H1 (cell line): ENCODE results near the gene SYT14. TPM values are rescaled to one million over a fixed set of nuclear protein-coding genes. Genes with fewer than 3 reads are reported as not detected.

ENCODE experiments used
- CTCF ChIA-PET: fragments of 300-600 bp; sonication (Branson Sonifier 250); formaldehyde crosslinking; loops from one replicate; lab custom pipeline; 2021; ENCODE audit not compliant: partially characterized antibody; lab: Charles Lee
- POLR2A ChIA-PET: fragments of 300-600 bp; sonication (Branson Sonifier 250); formaldehyde crosslinking; loops from one replicate; lab custom pipeline; 2021; ENCODE audit warnings: inconsistent platforms; ENCODE audit not compliant: partially characterized antibody; lab: Charles Lee
- DNase-seq, 2 experiments: peaks; one replicate each; pipeline versions ENCODE4 v3.0.0 to v3.0.0-alpha.2; 2010 to 2022; ENCODE audit warnings: low spot score in 2 of 2, low read depth in 1 of 2, mixed read lengths in 1 of 2
- FAIRE-seq: peaks from 2 replicates; lab custom pipeline; 2011; peaks lifted over from hg19 to GRCh38; lab: Jason Lieb, UNC
- H2AFZ ChIP-seq: 2 replicates; pipeline ENCODE4 v1.8.1; 2012; ENCODE audit warnings: low read length, inconsistent platforms
- H2AK5ac ChIP-seq: 2 replicates; pipeline ENCODE4 v1.6.1; 2013; ENCODE audit warnings: low read depth, low read length
- H2BK120ac ChIP-seq: replicated peaks from 2 replicates; pipeline ENCODE3; 2013; ENCODE audit warnings: low read depth, low read length, inconsistent platforms
- H2BK12ac ChIP-seq: 2 replicates; pipeline ENCODE4 v1.6.1; 2013; ENCODE audit warnings: low read depth, low read length
- H2BK15ac ChIP-seq: 2 replicates; pipeline ENCODE4 v1.6.1; 2013; ENCODE audit warnings: low read length
- H2BK20ac ChIP-seq: 2 replicates; pipeline ENCODE4 v1.6.1; 2013; ENCODE audit warnings: low read length
- H2BK5ac ChIP-seq: 2 replicates; pipeline ENCODE4 v1.6.1; 2013; ENCODE audit warnings: low read depth, low read length
- H3K14ac ChIP-seq: 2 replicates; pipeline ENCODE4 v1.6.1; 2013; ENCODE audit warnings: inconsistent platforms; ENCODE audit not compliant: insufficient read length
- H3K18ac ChIP-seq: 2 replicates; pipeline ENCODE4 v1.6.1; 2013; ENCODE audit warnings: low read length; ENCODE audit errors: extremely low read depth
- H3K23ac ChIP-seq: 2 replicates; pipeline ENCODE4 v1.6.1; 2013; ENCODE audit warnings: inconsistent platforms; ENCODE audit not compliant: insufficient read length
- H3K23me2 ChIP-seq: 2 replicates; pipeline ENCODE4 v1.6.1; 2013; ENCODE audit warnings: low read depth, low read length
- H3K27ac ChIP-seq: 2 replicates; pipeline ENCODE4 v1.6.1; 2011; ENCODE audit warnings: low read depth, low read length, inconsistent platforms
- H3K27me3 ChIP-seq, 4 experiments: replicated peaks in 1 of 4; 1 replicate in 1 of 4; 2 replicates in 3 of 4; pipeline versions ENCODE4 v1.6.1 to v1.8.1; 2011 to 2013; ENCODE audit warnings: low read length in 3 of 4, mild to moderate bottlenecking in 3 of 4, inconsistent platforms in 2 of 4, mixed read lengths in 2 of 4, moderate library complexity in 1 of 4; ENCODE audit not compliant: control insufficient read depth in 3 of 4, insufficient read depth in 3 of 4; ENCODE audit errors: extremely low read depth in 1 of 4
- H3K36me3 ChIP-seq, 4 experiments: 2 replicates each; pipeline versions ENCODE4 v1.6.1 to v1.8.1; 2011 to 2013; ENCODE audit warnings: mild to moderate bottlenecking in 4 of 4, low read length in 3 of 4, moderate library complexity in 2 of 4, control low read depth in 1 of 4, inconsistent platforms in 1 of 4; ENCODE audit not compliant: insufficient read depth in 4 of 4, control insufficient read depth in 2 of 4
- H3K4ac ChIP-seq: replicated peaks from 2 replicates; pipeline ENCODE3; 2013; ENCODE audit warnings: low read length, low read depth, mixed read lengths, inconsistent platforms; ENCODE audit not compliant: insufficient read length
- H3K4me1 ChIP-seq, 4 experiments: replicated peaks in 1 of 4; 1 replicate in 1 of 4; 2 replicates in 3 of 4; pipeline versions ENCODE4 v1.6.1 to v1.8.1; 2011 to 2013; ENCODE audit warnings: low read length in 3 of 4, inconsistent platforms in 2 of 4, mixed read lengths in 1 of 4; ENCODE audit not compliant: insufficient read depth in 4 of 4, control insufficient read depth in 3 of 4
- H3K4me2 ChIP-seq, 2 experiments: 2 replicates each; pipeline versions ENCODE4 v1.6.1 to v1.8.1; 2011 to 2013; ENCODE audit warnings: low read depth in 2 of 2, low read length in 2 of 2, control low read depth in 1 of 2, inconsistent platforms in 1 of 2, mild to moderate bottlenecking in 1 of 2; ENCODE audit not compliant: insufficient read depth in 1 of 2
- H3K4me3 ChIP-seq, 4 experiments: fragments of 200-600, 300-600 bp in 1 of 4; sonication (generic), shearing (Covaris generic), sonication (Bioruptor Twin) in 1 of 4; 2 replicates each; pipeline versions ENCODE4 v1.5.1 to v1.8.1; 2011 to 2016; ENCODE audit warnings: low read length in 4 of 4, low read depth in 3 of 4, control low read depth in 2 of 4, inconsistent platforms in 2 of 4, mild to moderate bottlenecking in 2 of 4, mixed read lengths in 1 of 4, moderate library complexity in 1 of 4; ENCODE audit not compliant: insufficient read depth in 2 of 4; ENCODE audit errors: extremely low read depth in 1 of 4
- H3K56ac ChIP-seq: replicated peaks from 2 replicates; pipeline ENCODE3; 2013; ENCODE audit warnings: low read depth, mild to moderate bottlenecking, mixed read lengths, low read length, inconsistent platforms; ENCODE audit not compliant: insufficient read length
- H3K79me1 ChIP-seq: 2 replicates; pipeline ENCODE4 v1.6.1; 2013; ENCODE audit warnings: low read depth, low read length, control low read depth
- H3K79me2 ChIP-seq, 2 experiments: 2 replicates each; pipeline versions ENCODE4 v1.6.1 to v1.8.1; 2012 to 2013; ENCODE audit warnings: low read length in 2 of 2, mild to moderate bottlenecking in 2 of 2, inconsistent platforms in 1 of 2; ENCODE audit not compliant: insufficient read depth in 2 of 2, control insufficient read depth in 1 of 2
- H3K9ac ChIP-seq, 4 experiments: replicated peaks in 1 of 4; 1 replicate in 1 of 4; 2 replicates in 3 of 4; pipeline versions ENCODE4 v1.6.1 to v1.8.1; 2011 to 2013; ENCODE audit warnings: low read depth in 3 of 4, low read length in 3 of 4, control low read depth in 2 of 4, mild to moderate bottlenecking in 2 of 4, moderate library complexity in 2 of 4, inconsistent platforms in 1 of 4; ENCODE audit errors: extremely low read depth in 1 of 4
- H3K9me3 ChIP-seq, 2 experiments: 2 replicates each; pipeline versions ENCODE4 v1.6.1 to v1.8.1; 2012 to 2013; ENCODE audit warnings: mild to moderate bottlenecking in 2 of 2, moderate library complexity in 2 of 2, control low read depth in 1 of 2, inconsistent platforms in 1 of 2, low read depth in 1 of 2, low read length in 1 of 2, mixed read lengths in 1 of 2; ENCODE audit not compliant: insufficient read depth in 2 of 2
- H4K20me1 ChIP-seq, 2 experiments: replicated peaks in 1 of 2; 2 replicates each; pipeline versions ENCODE3 to v1.8.1; 2011 to 2013; ENCODE audit warnings: inconsistent platforms in 2 of 2, low read length in 2 of 2, mild to moderate bottlenecking in 1 of 2; ENCODE audit not compliant: insufficient read depth in 2 of 2, control insufficient read depth in 1 of 2
- H4K5ac ChIP-seq: 2 replicates; pipeline ENCODE4 v1.6.1; 2013; ENCODE audit warnings: low read length, low read depth, mixed read lengths, inconsistent platforms; ENCODE audit not compliant: insufficient read length
- H4K8ac ChIP-seq: 2 replicates; pipeline ENCODE4 v1.8.0; 2013; ENCODE audit warnings: mild to moderate bottlenecking, moderate library complexity, low read length, inconsistent platforms; ENCODE audit not compliant: insufficient read depth; ENCODE audit errors: extremely low read depth
- H4K91ac ChIP-seq: replicated peaks from 2 replicates; pipeline ENCODE3; 2013; ENCODE audit warnings: low read length, mixed read lengths, inconsistent platforms; ENCODE audit not compliant: insufficient read length
- KDM5A ChIP-seq: fragments of 200-600 bp; IDR thresholded peaks from 2 replicates; pipeline ENCODE4 v1.7.1; 2012; ENCODE audit warnings: mild to moderate bottlenecking, low read length, inconsistent platforms, mixed read lengths
- SAP30 ChIP-seq: fragments of 300-600 bp; sonication (generic); IDR thresholded peaks from 2 replicates; pipeline ENCODE4 v1.7.1; 2012; ENCODE audit warnings: low read length, moderate library complexity, mild to moderate bottlenecking, inconsistent platforms; ENCODE audit not compliant: insufficient read depth, insufficient replicate concordance
- SRF ChIP-seq: IDR thresholded peaks from 2 replicates; pipeline ENCODE4 v1.6.1; 2011; ENCODE audit warnings: mild to moderate bottlenecking, low read depth, low read length, moderate library complexity
- ZNF274 ChIP-seq: IDR thresholded peaks from 2 replicates; pipeline ENCODE4 v1.7.0; 2012; ENCODE audit warnings: low read length, borderline replicate concordance; ENCODE audit errors: extremely low read depth
- WGBS, 2 experiments: shearing (Covaris generic) in 1 of 2; methylation state at CpG; one replicate each; pipeline versions ENCODE4 v1.1.6 to v1.1.7; 2013 to 2015; ENCODE audit warnings: low lambda C conversion rate in 2 of 2, mixed read lengths in 2 of 2, inconsistent platforms in 1 of 2, low coverage in 1 of 2, missing lambda C conversion rate in 1 of 2; ENCODE audit not compliant: insufficient replicate concordance in 2 of 2, insufficient coverage in 1 of 2, insufficient read length in 1 of 2; ENCODE audit errors: extremely low coverage in 1 of 2, missing lambda C conversion rate in 1 of 2; 5-methylcytosine and 5-hydroxymethylcytosine counted together
- polyA plus RNA-seq, 7 experiments: library from polyadenylated mRNA; depleted of rRNA in 3 of 7; stranded (reverse) in 5 of 7; unstranded in 2 of 7; fragments of >200 nt in 5 of 7; fragments of 200-250 nt in 2 of 7; gene quantifications; 1 replicate in 5 of 7; 2 replicates in 1 of 7; 4 replicates in 1 of 7; pipeline versions ENCODE4 v1.2.1 to v1.2.3, GENCODE V29; 2011 to 2013; ENCODE audit warnings: missing spikeins in 2 of 7, mixed read lengths in 2 of 7
- total RNA-seq: library from RNA; stranded (reverse); fragmentation: NEBNext Ultra II Directional; extraction: Animal tissue kit (Norgen Biotek cat#: 25700); gene quantifications from 2 replicates; pipeline ENCODE4 v1.2.1, GENCODE V29; 2021

The SYT14 gene
- total and polyA plus RNA-seq, 2 of the 8 experiments (the other 6 are each of a cell fraction or from before 2014, with no cell fraction given), result 2.3 to 18.4 TPM

DNA sequence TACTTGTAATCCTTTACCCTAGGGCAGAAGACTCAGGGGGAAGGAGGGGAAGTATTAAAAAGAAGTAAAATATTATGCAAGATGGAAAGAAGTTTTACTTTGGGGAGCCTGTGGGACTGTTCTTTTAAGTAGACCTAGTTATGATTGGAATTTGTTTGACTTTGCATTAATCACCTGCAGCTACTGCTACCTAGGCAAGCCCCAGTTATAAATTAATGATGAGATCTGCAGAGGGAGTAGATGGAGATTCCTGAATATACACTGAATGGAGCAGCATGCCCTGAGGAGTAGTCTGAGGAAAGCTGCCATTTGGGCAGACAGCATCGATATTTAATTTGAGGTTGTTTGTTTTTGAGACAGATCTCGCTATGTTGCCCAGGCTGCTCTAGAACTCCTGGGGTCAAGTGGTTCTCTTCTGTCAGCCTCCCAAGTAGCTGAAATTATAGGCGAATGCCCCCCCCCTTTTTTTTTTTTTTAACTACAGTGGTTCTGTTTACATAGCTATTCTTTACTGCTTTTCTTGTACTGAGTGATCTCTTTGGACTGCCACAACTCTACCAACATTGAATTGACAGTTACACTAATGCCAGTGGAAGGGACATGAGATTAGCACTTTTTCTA lies 213.1 kb downstream of the SYT14 start:
- no peak overlapping the region for H3K56ac ChIP-seq
- H2BK20ac ChIP-seq, result no peak overlapping the region
- no peak overlapping the region for H2BK120ac ChIP-seq
- H4K20me1 ChIP-seq, result no peaks in the 10 kb centered on the region
- no peaks in the 10 kb centered on the region for H3K27me3 ChIP-seq
- H2AK5ac ChIP-seq, result no peak overlapping the region
- H3K4me3 ChIP-seq, result no peak overlapping the region
- H2BK12ac ChIP-seq, result no peak overlapping the region
- no peak overlapping the region for H3K4ac ChIP-seq
- no peak overlapping the region for H4K91ac ChIP-seq
- H3K4me1 ChIP-seq, result no peaks in the 10 kb centered on the region
- H3K9me3 ChIP-seq, result no peaks in the 10 kb centered on the region
- no peak overlapping the region for H3K23ac ChIP-seq
- no peak overlapping the region for H4K5ac ChIP-seq
- H3K18ac ChIP-seq, result no peak overlapping the region
- no peak for FAIRE-seq
- POLR2A ChIA-PET, result interaction anchor here (0.6 kb wide), 1 partner anchor 162 kb away, joined by 3 read pairs; no protein-coding TSS in a partner anchor
- no peak overlapping the region for H3K4me2 ChIP-seq
- H3K79me2 ChIP-seq, result no peaks in the 10 kb centered on the region
- H2BK5ac ChIP-seq, result no peak overlapping the region
- no peak overlapping the region for H4K8ac ChIP-seq
- TF ChIP-seq SRF (no peak), ZNF274 (no peak), KDM5A (no peak), SAP30 (no peak)
- TF ChIP-seq, all 59 proteins: peak for 0
- no peaks in the 10 kb centered on the region for H3K79me1 ChIP-seq
- no peaks in the 10 kb centered on the region for H3K36me3 ChIP-seq
- no peak overlapping the region for H3K27ac ChIP-seq
- 84% methylated on average over 2 of the region's 3 CpGs; no CpG with 5 or more reads in 1 of the 2 experiments for WGBS, 2 experiments
- no peak overlapping the region for H2AFZ ChIP-seq
- no peak for DNase-seq
- no peak overlapping the region for H2BK15ac ChIP-seq
- H3K14ac ChIP-seq, result no peak overlapping the region
- CTCF ChIA-PET, result interaction anchor here (0.9 to 1.3 kb wide), 3 partner anchors 148 to 210 kb away, joined by 3 read pairs; no protein-coding TSS in a partner anchor
- H3K9ac ChIP-seq, result no peak overlapping the region
- no peaks in the 10 kb centered on the region for H3K23me2 ChIP-seq
